Ascending aorta (tissue), 2 donors: ENCODE data around the gene TMEM163. TPM values are rescaled to one million over a fixed set of nuclear protein-coding genes. Genes with fewer than 3 reads are reported as not detected.

ENCODE experiments used
- DNase-seq, 2 donors: peaks; one replicate each; pipeline ENCODE4 v3.0.0-alpha.2; 2019; ENCODE audit warnings: low spot score in 2 of 2
- H3K27ac ChIP-seq, 2 donors: fragments of 200-600 bp; sonication (generic); one replicate each; pipeline ENCODE4 v1.5.1; 2016 to 2017; ENCODE audit warnings: mild to moderate bottlenecking in 1 of 2
- H3K27me3 ChIP-seq: fragments of 200-600 bp; sonication (generic); one replicate; pipeline ENCODE4 v1.5.1; 2017
- H3K36me3 ChIP-seq, 2 donors: fragments of 200-600 bp; sonication (generic); one replicate each; pipeline ENCODE4 v1.5.1; 2016
- H3K4me1 ChIP-seq, 2 donors: fragments of 200-600 bp; sonication (generic); one replicate each; pipeline ENCODE4 v1.5.1; 2016 to 2017; ENCODE audit warnings: mild to moderate bottlenecking in 1 of 2
- H3K4me3 ChIP-seq, 2 donors: fragments of 200-600 bp; sonication (generic); one replicate each; pipeline ENCODE4 v1.5.1; 2016 to 2017; ENCODE audit warnings: mild to moderate bottlenecking in 1 of 2
- H3K9me3 ChIP-seq, 2 donors: fragments of 200-600 bp; sonication (generic); one replicate each; pipeline ENCODE4 v1.5.1; 2016
- CTCF ChIP-seq, 3 experiments: fragments of 200-600 bp in 2 of 3; fragments of 450-650 bp in 1 of 3; sonication (generic) in 2 of 3; IDR thresholded peaks; one replicate each; pipeline ENCODE4 v1.5.1; 2016 to 2019; ENCODE audit warnings: antibody characterized with exemption in 3 of 3, mild to moderate bottlenecking in 1 of 3, moderate library complexity in 1 of 3
- intact Hi-C: fragments of 100-400 bp; cut with DNase I; formaldehyde crosslinking; loops from one replicate; pipeline ENCODE4 v1.15.1; 2023
- total RNA-seq: library from RNA; depleted of rRNA; stranded (reverse); fragments of >200 nt; gene quantifications from one replicate; pipeline ENCODE4 v1.1.0, GENCODE V29; 2016

The TMEM163 gene
- total RNA-seq, 1 donor from 2014 or later, result not detected

GRCh38 chr2:134692499-134692898 lies 26.3 kb downstream of the TMEM163 start:
- no peaks in the 10 kb centered on the region for H3K36me3 ChIP-seq
- no peaks in the 10 kb centered on the region for H3K4me1 ChIP-seq
- no peaks in the 10 kb centered on the region for H3K27me3 ChIP-seq
- DNase-seq, result no peak
- H3K27ac ChIP-seq, result no peak overlapping the region
- no peaks in the 10 kb centered on the region for H3K9me3 ChIP-seq
- H3K4me3 ChIP-seq, result no peak overlapping the region
- intact Hi-C loops, result no loop called here
- no peak for TF ChIP-seq CTCF (IDR thresholded peaks at IDR 0.05)

- Histone ChIP-seq H3K9me3 (no peaks in the 10 kb centered on the region), H3K4me3 (no peak overlapping the region), H3K27me3 (no peaks in the 10 kb centered on the region), H3K4me1 (no peaks in the 10 kb centered on the region), H3K36me3 (no peaks in the 10 kb centered on the region), H3K27ac (no peak overlapping the region)
- no peak for DNase-seq
- no peak for TF ChIP-seq CTCF (IDR thresholded peaks at IDR 0.05)
- intact Hi-C loops, result no loop called here
These were observed 28.1 kb downstream of the TMEM163 start for GRCh38 chr2:134690629-134691215.

GRCh38 chr2:134689315-134689714 lies 29.5 kb downstream of the TMEM163 start:
- Histone ChIP-seq H3K36me3 (no peaks in the 10 kb centered on the region), H3K4me3 (no peak overlapping the region), H3K9me3 (no peaks in the 10 kb centered on the region), H3K27ac (no peak overlapping the region), H3K4me1 (no peaks in the 10 kb centered on the region), H3K27me3 (no peaks in the 10 kb centered on the region)
- no peak for DNase-seq
- intact Hi-C loops, result no loop called here
- TF ChIP-seq CTCF (IDR thresholded peaks at IDR 0.05), result no peak

GRCh38 chr2:134685967-134686366 lies 32.8 kb downstream of the TMEM163 start:
- Histone ChIP-seq H3K27ac (no peak overlapping the region), H3K4me1 (no peaks in the 10 kb centered on the region), H3K27me3 (no peaks in the 10 kb centered on the region), H3K36me3 (no peaks in the 10 kb centered on the region), H3K4me3 (no peak overlapping the region), H3K9me3 (no peaks in the 10 kb centered on the region)
- intact Hi-C loops, result no loop called here
- TF ChIP-seq CTCF (IDR thresholded peaks at IDR 0.05), result no peak
- no peak for DNase-seq

GRCh38 chr2:134683561-134684112 lies 35.2 kb downstream of the TMEM163 start:
- H3K27ac ChIP-seq, result no peak overlapping the region
- H3K4me1 ChIP-seq, result no peaks in the 10 kb centered on the region
- no peak for TF ChIP-seq CTCF (IDR thresholded peaks at IDR 0.05)
- H3K4me3 ChIP-seq, result no peak overlapping the region
- no peaks in the 10 kb centered on the region for H3K27me3 ChIP-seq
- H3K36me3 ChIP-seq, result no peaks in the 10 kb centered on the region
- no peaks in the 10 kb centered on the region for H3K9me3 ChIP-seq
- no peak for DNase-seq
- intact Hi-C loops, result no loop called here

GRCh38 chr2:134682726-134683125 lies 36.1 kb downstream of the TMEM163 start:
- H3K27ac ChIP-seq, result no peak overlapping the region
- DNase-seq, result no peak
- no peak for TF ChIP-seq CTCF (IDR thresholded peaks at IDR 0.05)
- no peaks in the 10 kb centered on the region for H3K36me3 ChIP-seq
- H3K4me3 ChIP-seq, result no peak overlapping the region
- intact Hi-C loops, result no loop called here
- H3K4me1 ChIP-seq, result no peaks in the 10 kb centered on the region
- no peaks in the 10 kb centered on the region for H3K27me3 ChIP-seq
- H3K9me3 ChIP-seq, result no peaks in the 10 kb centered on the region
